HG02938 (cell line): ENCODE results near the gene PRKAB2.
"Not testable (repeated sequence)": the region's sequence is repeated elsewhere in the genome, so short reads cannot be mapped to it uniquely, and the experiment has no call there.

Experiments
- ATAC-seq: cut with Tn5 transposase; IDR thresholded peaks from one replicate; pipeline ENCODE4 v1.9.1; 2021; ENCODE audit warnings: mild to moderate bottlenecking, moderate library complexity; ENCODE audit not compliant: unreplicated experiment

PRKAB2 gene

GRCh38 chr1:147111381-147112130 lies 60.7 kb downstream of the PRKAB2 start:
- ATAC-seq = no peak

GRCh38 chr1:147110872-147111271 lies 61.4 kb downstream of the PRKAB2 start:
- ATAC-seq = no peak

- no peak for ATAC-seq
Observed at GRCh38 chr1:147110434-147110833, 61.8 kb downstream of the PRKAB2 start.

GRCh38 chr1:147109762-147110161 lies 62.5 kb downstream of the PRKAB2 start:
- ATAC-seq = no peak

GRCh38 chr1:147109041-147109440 lies 63.2 kb downstream of the PRKAB2 start:
- peak; percentile 67 for ATAC-seq

GRCh38 chr1:147106407-147106881 lies 65.8 kb downstream of the PRKAB2 start:
- not testable (repeated sequence) for ATAC-seq

- no peak for ATAC-seq
Observed at GRCh38 chr1:147105909-147106308, 66.4 kb downstream of the PRKAB2 start.
